Kidney tubule cell (primary cell): ENCODE data around the gene MISP.
"Not testable (repeated sequence)": the region's sequence is repeated elsewhere in the genome, so short reads cannot be mapped to it uniquely, and the experiment has no call there.

Source experiments
- DNase-seq: peaks from one replicate; pipeline ENCODE4 v3.0.0-alpha.2; 2018; ENCODE audit warnings: low spot score

Gene MISP, protein sequence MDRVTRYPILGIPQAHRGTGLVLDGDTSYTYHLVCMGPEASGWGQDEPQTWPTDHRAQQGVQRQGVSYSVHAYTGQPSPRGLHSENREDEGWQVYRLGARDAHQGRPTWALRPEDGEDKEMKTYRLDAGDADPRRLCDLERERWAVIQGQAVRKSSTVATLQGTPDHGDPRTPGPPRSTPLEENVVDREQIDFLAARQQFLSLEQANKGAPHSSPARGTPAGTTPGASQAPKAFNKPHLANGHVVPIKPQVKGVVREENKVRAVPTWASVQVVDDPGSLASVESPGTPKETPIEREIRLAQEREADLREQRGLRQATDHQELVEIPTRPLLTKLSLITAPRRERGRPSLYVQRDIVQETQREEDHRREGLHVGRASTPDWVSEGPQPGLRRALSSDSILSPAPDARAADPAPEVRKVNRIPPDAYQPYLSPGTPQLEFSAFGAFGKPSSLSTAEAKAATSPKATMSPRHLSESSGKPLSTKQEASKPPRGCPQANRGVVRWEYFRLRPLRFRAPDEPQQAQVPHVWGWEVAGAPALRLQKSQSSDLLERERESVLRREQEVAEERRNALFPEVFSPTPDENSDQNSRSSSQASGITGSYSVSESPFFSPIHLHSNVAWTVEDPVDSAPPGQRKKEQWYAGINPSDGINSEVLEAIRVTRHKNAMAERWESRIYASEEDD

DNA sequence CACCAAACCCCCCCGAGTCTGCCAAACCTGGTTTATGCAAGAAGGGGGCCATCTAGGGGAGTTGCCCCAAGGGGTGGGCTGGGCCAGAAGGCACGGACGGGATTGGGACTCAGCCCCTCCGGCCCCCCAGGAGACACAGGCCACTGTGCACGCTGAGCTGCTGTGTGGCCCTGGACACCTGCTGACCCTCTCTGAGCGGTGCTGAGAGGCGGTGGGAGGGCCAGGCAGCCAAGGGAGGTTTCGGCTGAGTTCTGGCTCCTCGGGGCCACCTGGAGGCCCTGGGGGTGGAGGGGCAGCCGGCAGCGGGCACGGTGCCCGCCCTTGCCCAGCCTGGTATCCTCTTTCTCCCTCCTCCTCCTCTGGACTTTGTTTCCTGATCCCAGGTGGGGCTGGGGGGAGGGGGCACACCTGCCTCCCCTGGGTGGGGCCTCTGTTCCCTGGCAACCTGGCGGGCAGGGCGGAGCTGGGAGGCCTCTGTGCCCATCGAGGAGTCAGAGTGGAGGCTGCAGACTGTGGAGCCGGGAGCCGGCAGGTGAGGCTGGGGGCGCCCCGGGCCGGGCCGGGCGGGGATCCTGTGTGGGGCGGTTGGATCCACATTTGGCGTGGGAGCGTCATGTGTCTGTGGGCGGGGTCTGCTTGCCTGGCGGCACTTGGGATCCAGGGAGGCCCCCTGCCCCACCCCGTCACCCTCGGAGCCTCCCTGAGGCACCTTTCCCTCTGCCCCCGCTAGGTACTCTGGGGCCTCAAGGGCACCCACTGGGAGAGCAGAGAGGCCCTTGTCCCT is at the start of gene MISP:
Gene MISP (plus strand): TSS at position 473 of the 784 bp plus-strand sequence. CDS start 5,835 bp downstream, outside the sequence.
- DNase-seq: peak; percentile 85

DNA sequence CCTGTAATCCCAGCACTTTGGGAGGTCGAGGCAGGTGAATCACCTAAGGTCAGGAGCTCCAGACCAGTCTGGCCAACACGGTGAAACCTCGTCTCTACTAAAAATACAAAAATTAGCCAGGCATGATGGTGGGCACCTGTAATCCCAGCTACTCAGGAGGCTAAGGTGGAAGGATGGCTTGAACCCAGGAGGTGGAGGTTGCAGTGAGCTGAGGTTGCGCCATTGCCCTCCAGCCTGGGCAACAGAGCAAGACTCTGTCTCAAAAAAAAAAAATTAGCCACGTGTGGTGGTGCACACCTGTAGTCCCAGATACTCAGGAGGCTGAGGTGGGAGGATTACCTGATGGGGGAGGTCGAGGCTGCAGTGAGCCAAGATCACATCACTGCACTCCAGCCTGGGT is 48.1 kb upstream of the MISP start:
- DNase-seq: not testable (repeated sequence)

DNA sequence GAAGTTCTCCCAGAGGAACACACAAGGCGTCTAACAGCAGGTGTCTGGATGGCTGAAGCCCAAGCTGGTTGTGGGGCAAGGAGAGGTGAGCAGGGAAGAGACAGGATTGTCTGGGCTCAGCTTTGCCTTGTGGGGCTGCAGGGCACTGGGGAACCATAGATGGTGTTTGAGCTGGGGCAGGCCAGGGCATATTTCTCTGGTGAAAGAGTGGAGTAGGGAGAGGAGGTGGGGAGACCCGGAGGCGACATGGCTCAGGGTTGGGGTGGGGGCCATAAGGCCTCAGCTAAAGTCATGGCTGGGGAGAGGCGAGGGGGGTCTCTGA is 47.6 kb upstream of the MISP start:
- no peak for DNase-seq

DNA sequence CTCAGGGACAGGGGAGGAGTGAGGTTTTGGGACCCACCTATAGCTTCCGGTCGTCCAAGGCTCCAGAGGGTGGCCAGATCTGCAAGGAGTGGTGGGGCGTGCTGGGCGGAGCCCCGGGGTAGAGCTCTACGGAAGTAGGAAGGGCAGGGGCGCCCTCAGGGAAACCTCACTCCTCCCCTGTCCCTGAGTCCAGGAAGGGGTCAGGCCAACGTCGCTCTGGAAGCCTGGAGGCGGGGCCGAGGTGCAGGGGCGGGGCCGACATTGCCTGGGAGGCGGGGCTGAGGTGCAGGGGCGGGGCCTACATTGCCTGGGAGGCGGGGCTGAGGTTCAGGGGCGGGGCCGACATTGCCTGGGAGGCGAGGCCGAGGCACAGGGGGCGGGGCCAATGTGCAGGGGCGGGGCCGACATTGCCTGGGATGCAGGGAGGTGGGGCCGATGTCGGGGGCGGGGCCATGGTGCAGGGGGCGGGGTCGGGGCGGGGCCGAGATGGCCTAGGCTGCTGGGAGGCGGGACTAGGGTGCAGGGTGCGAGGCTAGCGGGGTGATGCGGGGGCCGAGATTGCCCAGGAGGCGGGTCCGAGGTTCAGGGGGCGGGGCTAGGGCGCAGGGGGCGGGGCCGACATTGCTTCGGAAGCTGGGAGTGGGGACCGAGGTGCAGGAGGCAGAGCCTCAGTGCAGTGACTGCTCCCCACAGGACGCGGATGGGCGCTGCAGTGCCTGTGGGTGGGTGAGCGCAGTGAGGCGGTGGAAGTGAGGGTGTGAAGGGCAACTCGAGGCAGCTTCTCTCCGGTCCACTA is 47.1 kb upstream of the MISP start:
- peak; percentile 37 for DNase-seq

DNA sequence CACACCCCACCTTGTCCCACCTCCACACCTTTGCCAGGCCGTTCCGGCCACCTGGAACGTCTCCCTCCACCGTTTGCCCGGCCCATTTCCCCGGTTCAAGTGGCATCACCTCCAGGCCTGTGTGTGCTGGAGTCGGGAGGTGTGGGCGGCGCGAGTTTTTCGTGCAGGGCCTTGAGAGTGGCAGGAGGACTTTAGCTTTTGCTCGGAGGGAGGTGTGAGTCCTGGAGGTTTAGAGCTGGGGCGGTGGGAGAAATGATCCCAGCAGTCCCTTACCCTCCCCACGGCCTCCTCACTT is 46.5 kb upstream of the MISP start:
- no peak for DNase-seq

DNA sequence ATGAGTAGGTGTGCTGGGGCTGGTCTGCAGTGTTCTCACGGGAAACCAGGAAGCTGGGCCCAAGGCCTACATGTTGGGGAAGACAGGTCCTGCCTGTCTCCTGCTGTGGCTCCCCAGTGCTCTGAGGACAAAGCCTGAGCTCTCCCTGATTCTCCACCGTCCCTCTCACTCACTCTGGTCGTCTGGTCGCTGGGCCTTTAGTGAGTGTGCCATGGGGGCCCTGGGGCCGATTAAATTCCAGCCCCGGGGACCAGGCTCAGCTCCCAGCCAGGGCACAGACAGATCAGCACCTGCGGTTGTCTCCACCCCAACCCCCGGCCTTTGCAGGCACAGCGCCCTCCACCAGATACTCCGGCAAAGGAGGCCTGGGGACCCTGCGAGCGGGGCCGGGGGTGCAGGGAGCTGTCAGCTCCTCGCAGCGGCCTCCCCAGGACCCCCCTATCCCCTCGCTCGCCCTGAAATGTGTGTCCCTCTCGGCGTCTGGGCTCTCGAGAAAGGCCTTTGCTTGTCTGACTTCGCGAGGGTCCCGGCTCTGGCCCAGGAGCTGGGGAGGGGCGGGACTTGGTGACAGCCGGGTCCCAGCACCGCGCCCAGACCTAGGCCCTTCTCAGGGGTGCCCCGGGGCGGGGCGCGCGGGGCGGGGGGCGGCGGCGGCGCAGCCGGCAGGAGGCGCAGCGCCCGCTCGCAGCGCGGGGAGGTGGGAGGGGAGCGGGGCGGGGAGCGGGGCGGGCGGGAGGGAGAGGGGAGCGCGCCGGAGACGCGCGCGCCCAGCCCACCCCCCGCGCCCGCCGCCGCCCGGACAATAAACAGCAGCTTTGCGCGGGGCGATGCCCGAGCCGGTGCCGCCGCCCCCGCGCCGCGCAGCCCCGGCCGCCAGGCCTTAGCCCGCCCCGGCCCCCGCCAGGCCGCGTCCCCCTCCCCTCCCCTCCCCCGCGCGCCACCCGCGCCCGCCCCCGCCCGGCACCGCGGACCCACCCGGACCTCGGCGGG is 42.5 kb upstream of the MISP start, which contains the start of gene PALM:
Gene PALM (plus strand): TSS at position 782 of the 990 bp plus-strand sequence. CDS start 212 bp downstream, outside the sequence.
- no peak for DNase-seq

DNA sequence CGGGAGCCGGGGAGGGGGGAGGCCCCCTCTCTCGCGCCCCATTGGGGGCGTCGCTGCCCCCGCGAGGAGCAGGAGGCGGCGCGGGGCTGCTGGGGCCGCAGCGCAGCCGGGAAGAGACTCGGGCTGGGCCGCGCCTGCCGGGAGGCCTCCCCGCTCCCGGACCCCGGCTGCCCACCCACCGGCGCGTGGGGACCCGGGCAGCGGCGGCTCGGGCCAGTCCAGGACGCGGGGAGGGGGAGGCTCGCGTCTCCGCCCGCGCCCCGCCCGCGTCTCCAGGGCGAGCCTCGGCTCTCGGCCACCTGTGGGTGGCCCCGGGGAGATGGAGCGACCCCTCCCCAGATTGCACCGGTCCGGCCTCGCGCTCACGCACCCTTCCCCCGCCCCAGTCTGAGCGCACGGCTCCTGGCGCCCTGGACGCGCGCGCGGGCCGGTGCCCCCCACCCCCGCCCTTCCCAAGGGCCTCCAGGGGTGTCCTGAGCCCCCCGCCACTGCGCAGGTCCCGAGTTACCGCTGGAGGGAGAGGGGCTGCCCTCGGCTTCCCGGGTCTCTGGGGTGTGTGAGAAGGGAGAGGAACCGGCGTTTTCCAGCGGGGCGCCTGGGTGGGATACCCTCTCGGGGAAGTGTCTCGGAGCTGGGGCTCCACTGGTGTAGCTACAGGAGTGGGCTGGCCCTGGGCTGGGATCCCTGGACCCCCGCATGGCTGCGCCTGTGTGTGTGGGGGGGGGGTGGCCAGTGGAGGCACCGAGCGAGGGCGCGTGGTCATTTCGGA is 41.5 kb upstream of the MISP start:
- no peak for DNase-seq

DNA sequence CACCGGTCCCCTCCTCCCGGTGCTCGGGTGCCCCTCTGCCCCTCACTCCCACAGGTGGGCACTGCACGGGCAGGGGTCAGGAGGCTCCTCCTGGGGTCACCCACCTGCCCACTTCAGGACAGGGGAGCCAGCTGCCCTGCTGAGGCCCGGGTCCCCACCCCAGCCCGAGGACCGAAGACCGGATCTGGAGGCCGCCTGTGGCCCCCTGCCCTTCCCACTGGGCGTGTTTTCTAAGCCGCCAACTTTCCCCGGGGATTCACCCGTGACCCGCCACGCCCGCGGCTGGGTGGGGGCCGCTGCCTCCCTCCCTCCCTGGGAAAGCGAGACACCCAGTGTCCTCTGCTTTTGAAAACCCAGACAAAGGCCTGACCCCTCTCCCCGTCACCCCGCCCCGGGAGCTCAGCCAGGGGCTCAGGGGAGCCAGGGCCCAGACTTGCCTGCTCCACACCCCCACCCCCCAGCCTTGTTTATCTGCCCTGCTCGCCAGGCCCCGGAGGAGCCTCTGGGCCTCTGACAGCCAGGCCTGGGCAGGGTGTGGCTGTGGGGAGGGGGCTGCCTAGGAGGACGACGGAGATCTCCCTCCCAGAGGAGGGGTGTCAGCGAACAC is 40.8 kb upstream of the MISP start:
- no peak for DNase-seq

DNA sequence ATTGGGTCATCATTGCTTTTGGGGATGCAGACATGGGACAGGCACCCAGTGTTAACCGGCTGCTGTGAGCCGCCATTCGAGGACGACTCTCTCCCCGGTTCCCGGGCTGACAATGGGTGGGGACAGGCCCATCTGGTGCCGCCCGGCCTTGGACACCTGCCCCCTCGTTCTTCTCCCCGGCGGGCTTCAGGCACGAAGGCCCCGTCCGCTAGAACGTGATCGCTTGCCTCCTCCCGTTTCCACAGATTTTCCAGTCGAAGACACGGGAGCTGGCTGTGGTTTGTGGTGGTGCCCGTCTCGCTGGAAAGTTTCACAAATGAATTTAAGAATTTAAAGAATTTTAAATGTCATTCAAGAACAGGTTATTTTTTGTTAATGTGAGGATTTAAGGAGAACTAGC is 40.1 kb upstream of the MISP start:
- no peak for DNase-seq

DNA sequence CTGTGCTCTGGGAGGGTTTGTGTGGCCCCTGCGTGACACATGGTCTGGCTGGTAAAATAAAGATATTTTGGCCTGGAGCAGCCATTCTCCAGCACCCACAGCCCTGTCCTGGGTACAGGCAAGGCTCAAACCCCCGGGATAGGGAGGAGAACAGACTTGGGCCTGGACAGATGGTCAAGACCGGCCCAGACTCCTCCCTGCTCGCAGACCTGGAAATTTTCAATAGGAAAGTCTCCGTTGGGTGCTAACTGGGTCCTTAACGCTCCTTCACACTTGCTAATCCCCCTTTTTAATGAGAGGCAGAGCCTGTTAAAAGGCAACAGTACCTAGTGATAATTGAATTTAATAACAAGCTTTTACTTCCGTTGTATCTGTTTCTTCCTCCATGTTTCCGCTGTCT is 39.7 kb upstream of the MISP start:
- no peak for DNase-seq

DNA sequence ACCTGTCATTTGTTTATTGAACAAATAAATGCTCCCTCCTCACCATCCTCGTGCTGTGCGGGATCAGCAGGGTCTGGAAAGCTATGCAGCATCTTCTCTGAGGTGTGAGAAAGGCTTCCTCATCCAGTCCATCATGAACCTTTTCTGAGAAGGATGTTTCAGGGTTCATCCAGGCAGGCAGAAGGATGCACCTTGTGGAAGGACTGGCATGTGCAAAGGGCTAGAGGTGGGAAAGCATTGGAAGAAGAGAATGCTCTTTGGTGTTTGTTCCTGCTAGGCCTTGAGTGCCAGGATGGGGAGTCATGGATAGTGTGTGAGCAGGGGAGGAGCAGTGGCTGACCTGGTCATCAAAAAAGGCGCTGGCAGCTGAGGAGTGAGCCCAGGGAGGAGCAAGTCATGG is 35.6 kb upstream of the MISP start:
- DNase-seq: no peak

DNA sequence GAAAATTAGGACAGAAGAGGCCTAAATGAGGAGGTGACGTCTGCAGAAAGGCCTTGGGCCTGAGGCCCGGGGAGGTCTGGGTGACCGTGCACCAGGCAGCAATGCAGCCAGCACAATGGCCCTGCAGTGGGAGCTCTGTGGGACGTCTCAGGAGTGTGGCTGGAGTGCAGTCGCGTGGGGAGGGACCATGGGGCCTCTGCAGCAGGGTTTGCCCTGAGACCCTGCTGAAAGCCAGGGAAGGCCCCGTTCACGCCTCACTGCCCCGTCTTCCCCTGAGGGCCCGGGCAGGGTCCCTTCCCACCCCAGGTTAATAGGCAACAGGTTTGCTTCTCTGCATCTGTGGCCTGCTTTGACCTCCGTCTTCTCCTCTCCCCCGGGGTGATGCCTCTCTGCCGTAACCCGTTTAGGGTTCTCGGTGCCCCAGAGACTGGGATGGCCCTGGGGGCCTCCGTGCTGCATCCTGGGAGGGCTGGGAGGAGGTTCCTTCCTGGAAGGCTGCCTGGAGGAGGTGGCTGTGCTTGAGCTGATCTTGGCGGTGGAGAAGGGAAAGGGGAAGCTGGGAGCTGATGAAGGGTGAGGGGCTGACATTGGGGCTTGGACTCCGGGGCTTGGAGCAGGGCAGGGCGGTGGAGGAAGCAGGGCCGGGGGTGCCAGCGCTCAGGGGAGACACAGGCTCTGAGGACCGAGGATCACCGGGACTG is 32.5 kb upstream of the MISP start:
- no peak for DNase-seq

DNA sequence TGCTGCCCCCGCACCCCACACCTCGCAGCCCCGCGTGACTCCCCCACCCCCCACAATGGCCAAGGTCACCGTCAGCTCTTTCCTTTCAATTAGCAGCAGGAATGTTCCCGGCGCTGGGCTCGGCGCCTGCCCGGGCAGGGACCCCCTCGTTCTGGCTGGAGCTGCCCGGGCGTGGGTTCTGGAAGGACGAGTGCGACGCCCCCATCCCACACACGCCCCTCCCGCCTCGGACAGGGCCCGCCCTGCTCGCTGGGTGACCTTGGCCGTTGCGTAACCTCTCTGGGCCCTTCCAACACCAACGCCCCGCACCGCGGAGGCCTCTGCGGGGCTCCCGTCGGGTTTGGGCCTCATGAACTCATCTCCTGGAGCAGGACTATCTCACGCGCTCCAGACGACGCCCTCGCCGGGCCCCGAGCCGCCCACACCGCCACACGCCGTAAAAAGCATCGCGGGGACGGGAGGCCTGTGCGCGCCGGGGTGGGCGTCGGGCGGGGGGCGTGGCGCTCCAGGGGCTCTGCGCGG is 31.9 kb upstream of the MISP start:
- DNase-seq: no peak

DNA sequence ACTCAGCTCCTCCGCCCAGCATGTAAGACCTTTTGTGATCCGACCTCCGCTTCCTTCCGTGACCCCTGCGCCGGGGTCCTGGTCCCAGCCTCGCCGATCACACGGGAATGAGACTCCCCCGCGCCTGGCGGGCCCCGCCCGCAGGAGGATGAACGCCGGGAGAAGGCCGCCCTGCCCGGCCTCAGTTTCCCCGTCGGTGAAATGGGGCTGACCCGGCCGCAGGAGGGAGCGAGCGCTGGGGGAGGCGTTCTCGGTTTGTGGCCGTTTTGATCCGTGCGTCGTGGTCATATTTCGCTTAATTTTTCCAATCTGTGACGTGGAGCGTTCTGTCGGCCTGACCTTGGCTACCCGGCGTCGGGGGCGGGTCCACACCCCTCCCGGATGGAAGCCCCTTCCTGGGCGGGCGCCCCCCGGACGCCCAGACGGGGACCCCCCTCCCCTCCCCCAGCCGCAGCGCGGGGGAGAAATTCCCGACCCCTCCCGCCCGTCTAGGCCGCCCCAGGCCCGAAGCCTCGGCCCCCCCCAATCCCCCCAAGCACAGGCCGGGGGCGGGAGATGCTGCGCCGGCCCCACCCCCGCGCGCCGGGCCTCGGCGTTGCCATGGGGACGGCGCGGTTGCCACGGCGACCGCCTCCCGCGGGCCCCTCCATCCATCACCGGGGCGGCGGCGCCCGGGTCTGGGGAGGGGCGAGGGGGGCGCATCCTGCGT is 31.1 kb upstream of the MISP start:
- DNase-seq: no peak

DNA sequence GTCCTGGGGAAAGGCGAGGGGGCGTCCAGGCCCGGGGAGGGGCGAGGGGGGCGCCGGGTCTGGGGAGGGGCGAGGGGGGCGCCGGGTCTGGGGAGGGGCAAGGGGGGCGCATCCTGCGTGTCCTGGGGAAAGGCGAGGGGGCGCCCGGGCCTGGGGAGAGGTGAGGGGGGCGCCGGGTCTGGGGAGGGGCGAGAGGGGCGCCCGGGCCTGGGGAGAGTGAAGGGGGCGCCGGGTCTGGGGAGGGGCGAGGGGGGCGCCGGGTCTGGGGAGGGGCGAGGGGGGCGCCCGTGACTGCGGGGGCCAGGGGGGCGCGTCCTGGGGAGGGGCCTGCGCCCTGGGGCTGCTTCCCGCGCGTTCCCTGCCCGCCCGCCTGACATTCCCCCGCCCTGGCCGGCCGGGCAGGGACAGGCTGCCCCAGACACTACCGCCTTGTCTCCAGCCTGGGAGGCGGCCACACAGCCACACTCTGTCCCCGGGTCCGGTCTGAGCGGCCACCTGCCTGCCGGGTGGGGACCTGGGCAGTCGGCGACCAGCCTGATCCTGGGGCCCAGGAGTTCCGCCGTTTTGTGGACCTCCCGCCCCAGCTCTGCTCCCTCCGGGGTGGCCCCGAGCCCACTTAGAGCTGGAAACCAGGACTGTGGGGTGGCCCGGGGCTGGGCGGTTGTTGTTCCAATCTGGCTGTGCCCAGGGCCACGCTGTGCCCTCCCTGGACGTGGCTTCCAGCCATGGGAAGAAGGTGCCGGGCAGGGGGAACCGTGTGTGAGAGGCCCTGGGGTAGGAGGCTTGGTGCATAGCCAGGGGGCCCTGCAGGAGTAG is 30.4 kb upstream of the MISP start:
- DNase-seq: no peak

DNA sequence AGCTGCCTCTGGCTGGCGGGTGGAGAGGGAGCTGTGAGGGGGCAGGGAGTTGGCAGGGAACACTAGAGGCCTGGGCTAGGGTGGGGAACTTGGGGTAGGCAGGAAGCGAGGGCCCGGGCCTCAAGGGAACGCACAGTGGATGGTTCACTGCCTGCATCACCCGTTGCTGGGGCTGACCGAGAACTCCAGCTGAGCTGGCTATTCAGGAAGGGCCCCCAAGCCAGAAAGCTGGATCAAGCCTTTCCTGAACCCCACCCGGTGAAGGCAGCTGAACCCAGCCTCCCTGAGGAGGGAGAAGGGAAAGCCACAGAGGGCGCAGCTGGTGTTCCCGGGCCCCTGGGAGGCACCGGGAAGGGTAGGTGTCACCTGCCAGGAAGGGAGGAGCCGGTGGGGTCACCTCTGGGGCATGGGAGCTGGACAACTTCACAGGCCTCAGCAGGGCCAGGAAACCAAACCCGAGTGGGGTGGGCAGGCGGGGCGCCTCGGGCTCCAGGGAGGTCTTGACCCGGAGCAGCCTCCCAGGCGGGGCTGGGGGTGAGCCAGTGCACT is 28.3 kb upstream of the MISP start:
- no peak for DNase-seq

DNA sequence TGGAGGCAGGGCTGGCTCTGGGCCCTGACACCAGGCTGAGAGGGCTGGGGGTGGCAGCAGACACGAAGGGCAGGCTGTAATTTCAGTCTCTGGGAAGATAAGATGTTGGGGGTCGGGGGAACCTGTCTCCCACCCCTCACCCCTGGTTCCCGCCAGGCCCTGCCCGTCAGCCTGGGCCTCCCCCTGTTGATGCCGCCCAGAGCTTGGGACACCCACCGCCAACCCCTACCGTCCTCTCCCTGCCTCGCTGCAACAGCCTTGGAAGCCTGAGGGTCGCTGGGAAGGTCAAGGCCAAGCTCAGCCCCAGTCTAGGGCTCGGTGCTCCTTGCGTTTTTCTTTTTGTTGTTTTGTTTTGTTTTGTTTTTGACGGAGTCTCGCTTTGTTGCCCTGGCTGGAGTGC is 27.7 kb upstream of the MISP start:
- DNase-seq: no peak
